Muscle of leg (tissue), 11 donors: Measurements from ENCODE around the gene KCNJ4. TPM values are rescaled to one million over a fixed set of nuclear protein-coding genes. Genes with fewer than 3 reads are reported as not detected.
"Not testable (repeated sequence)": the region's sequence is repeated elsewhere in the genome, so short reads cannot be mapped to it uniquely, and the experiment has no call there.

ENCODE experiments used
- DNase-seq: peaks from one replicate; pipeline ENCODE4 v3.0.0; 2013
- H3K27ac ChIP-seq: one replicate; pipeline ENCODE4 v1.5.1; 2013; ENCODE audit warnings: mild to moderate bottlenecking, low read length, control low read depth
- H3K27me3 ChIP-seq: one replicate; pipeline ENCODE4 v1.6.1; 2013; ENCODE audit warnings: low read length; ENCODE audit not compliant: control insufficient read depth, insufficient read depth
- H3K36me3 ChIP-seq: one replicate; pipeline ENCODE4 v1.6.1; 2013; ENCODE audit warnings: low read length; ENCODE audit not compliant: control insufficient read depth, insufficient read depth
- H3K4me1 ChIP-seq: one replicate; pipeline ENCODE4 v1.6.1; 2013; ENCODE audit warnings: low read length; ENCODE audit not compliant: control insufficient read depth, insufficient read depth
- H3K4me3 ChIP-seq: one replicate; pipeline ENCODE4 v1.5.1; 2013; ENCODE audit warnings: low read length, control low read depth
- H3K9me3 ChIP-seq: replicated peaks from 2 replicates; pipeline ENCODE4 v1.6.1; 2013; ENCODE audit warnings: low read depth, low read length; ENCODE audit not compliant: control insufficient read depth
- WGBS: methylation state at CpG from one replicate; pipeline ENCODE4 v1.1.5; 2013; ENCODE audit warnings: missing lambda C conversion rate; ENCODE audit not compliant: insufficient coverage; 5-methylcytosine and 5-hydroxymethylcytosine counted together
- polyA plus RNA-seq, 8 donors: library from polyadenylated mRNA; unstranded; fragments of 120-200 nt; gene quantifications; one replicate each; pipeline versions ENCODE4 v1.2.1 to v1.2.3, GENCODE V29; 2013; ENCODE audit warnings: inconsistent platforms in 1 of 8, low replicate concordance in 1 of 8; ENCODE audit not compliant: insufficient read length in 8 of 8, insufficient read depth in 1 of 8
- total RNA-seq: library from RNA; stranded (reverse); fragments of 120-200 nt; gene quantifications from one replicate; pipeline ENCODE4 v1.2.4, GENCODE V29; 2013

The KCNJ4 gene
- total and polyA plus RNA-seq, 9 donors, result 0.27 to 0.80 (median 0.37) TPM

DNA sequence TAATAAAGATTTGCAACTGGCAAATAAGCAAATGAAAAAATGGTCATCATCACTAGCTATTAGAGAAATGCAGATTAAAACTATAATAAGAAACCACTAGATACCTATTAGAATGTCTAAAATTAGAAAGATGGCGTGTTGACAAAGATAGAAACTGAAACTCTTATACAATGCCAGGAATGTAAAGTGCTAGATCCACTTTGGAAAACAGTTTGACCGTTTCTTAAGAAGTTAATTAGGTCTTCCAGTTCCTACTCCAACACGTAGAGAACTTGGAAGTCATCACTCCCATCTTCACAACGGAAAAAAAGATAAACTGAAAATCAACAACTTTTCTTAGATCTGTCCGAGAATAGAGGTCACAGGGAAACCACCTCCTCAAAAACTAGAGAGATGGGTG lies 68.1 kb downstream of the KCNJ4 start:
- not testable (repeated sequence) for H3K27me3 ChIP-seq, H3K9me3 ChIP-seq, H3K4me3 ChIP-seq, H3K27ac ChIP-seq, H3K36me3 ChIP-seq, DNase-seq, H3K4me1 ChIP-seq
- no CpG with 5 or more reads among the region's 5 CpGs for WGBS

DNA sequence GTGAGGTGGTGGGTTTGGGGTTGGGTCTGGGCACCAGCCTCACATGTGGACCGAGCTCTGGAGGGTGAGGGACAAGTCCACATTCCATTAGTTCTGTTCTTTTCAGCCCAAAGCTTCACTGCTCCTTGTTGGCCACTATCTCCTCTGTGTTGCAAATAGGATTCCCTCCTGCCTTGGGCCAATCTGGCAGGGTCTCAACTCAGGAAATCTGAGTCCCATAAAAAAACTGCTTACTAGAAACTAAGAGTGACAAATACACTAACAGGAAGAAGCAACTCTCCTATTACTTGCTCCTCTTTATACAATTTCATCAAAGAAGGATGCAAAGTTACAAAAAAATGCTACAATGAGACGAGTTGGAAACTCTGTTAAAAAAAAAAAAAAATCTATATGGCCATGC lies 71.6 kb downstream of the KCNJ4 start:
- H3K9me3 ChIP-seq, result no peaks in the 10 kb centered on the region
- WGBS, result no CpG with 5 or more reads among the region's 2 CpGs
- no peak overlapping the region for H3K27ac ChIP-seq
- H3K4me3 ChIP-seq, result no peak overlapping the region
- DNase-seq, result no peak
- peaks cover 3% of the 10 kb centered on the region for H3K36me3 ChIP-seq
- no peaks in the 10 kb centered on the region for H3K27me3 ChIP-seq
- H3K4me1 ChIP-seq, result no peaks in the 10 kb centered on the region

GRCh38 chr22:38381371-38381770 lies 73.6 kb downstream of the KCNJ4 start:
- not testable (repeated sequence) for H3K27ac ChIP-seq, H3K27me3 ChIP-seq, DNase-seq, H3K9me3 ChIP-seq, H3K4me3 ChIP-seq, H3K4me1 ChIP-seq, H3K36me3 ChIP-seq
- no CpG with 5 or more reads among the region's 3 CpGs for WGBS

Other genes with a start within 250 kb of the KCNJ4 start
- gene TMEM184B, start 182.2 kb downstream of the KCNJ4 start, total RNA-seq, result 19.9 TPM
- 10 to 100 TPM; 55.2 to 78.6 (median 68.8) TPM for gene TMEM184B, start 182.2 kb downstream of the KCNJ4 start, polyA plus RNA-seq
- 68.8 TPM for gene CSNK1E, start 137.8 kb downstream of the KCNJ4 start, total RNA-seq
- 100 to 1,000 TPM in 7 of 8 donors, 10 to 100 TPM in 1; 95.8 to 136 (median 117) TPM for gene CSNK1E, start 137.8 kb downstream of the KCNJ4 start, polyA plus RNA-seq
- gene KDELR3, start 12.9 kb upstream of the KCNJ4 start, total RNA-seq, result 36.4 TPM
- gene KDELR3, start 12.9 kb upstream of the KCNJ4 start, polyA plus RNA-seq, result 10 to 100 TPM; 20.6 to 48.0 (median 27.3) TPM
- gene DDX17, start 51.1 kb upstream of the KCNJ4 start, total RNA-seq, result 346 TPM
- 100 to 1,000 TPM; 280 to 410 (median 304) TPM for gene DDX17, start 51.1 kb upstream of the KCNJ4 start, polyA plus RNA-seq
- gene DMC1, start 115.0 kb upstream of the KCNJ4 start, total RNA-seq, result 4.2 TPM
- gene DMC1, start 115.0 kb upstream of the KCNJ4 start, polyA plus RNA-seq, result 10 to 100 TPM in 1 of 8 donors, 1 to 10 TPM in 7; 5.0 to 10.7 (median 6.6) TPM
- 1.1 TPM for gene FAM227A, start 201.2 kb upstream of the KCNJ4 start, total RNA-seq
- 1 to 10 TPM in 2 of 8 donors, under 1 TPM in 6; 0.62 to 1.1 (median 0.83) TPM for gene FAM227A, start 201.2 kb upstream of the KCNJ4 start, polyA plus RNA-seq
- gene CBY1, start 201.4 kb upstream of the KCNJ4 start, total RNA-seq, result 19.8 TPM
- 10 to 100 TPM; 29.0 to 43.7 (median 36.8) TPM for gene CBY1, start 201.4 kb upstream of the KCNJ4 start, polyA plus RNA-seq
- gene TOMM22, start 226.8 kb upstream of the KCNJ4 start, total RNA-seq, result 60.0 TPM
- gene TOMM22, start 226.8 kb upstream of the KCNJ4 start, polyA plus RNA-seq, result 10 to 100 TPM; 85.5 to 93.9 (median 89.3) TPM
- gene JOSD1, start 245.7 kb upstream of the KCNJ4 start, total RNA-seq, result 32.0 TPM
- 10 to 100 TPM; 32.0 to 51.7 (median 38.4) TPM for gene JOSD1, start 245.7 kb upstream of the KCNJ4 start, polyA plus RNA-seq